ENCODE measurements around the gene DXO. TPM values are rescaled to one million over a fixed set of nuclear protein-coding genes. Genes with fewer than 3 reads are reported as not detected.

Gene DXO
- total and polyA plus RNA-seq, 2 of the 13 experiments (the other 11 are each of a cell fraction or from before 2014, with no cell fraction given), result 18.6 to 26.2 TPM

- no peak for TF ChIP-seq LRRFIP1 (CRISPR knock-in tag; conservative IDR thresholded peaks at IDR 0.05)
- no peak for TF ChIP-seq ZNF687 (CRISPR knock-in tag; IDR thresholded peaks at IDR 0.05)
- TF ChIP-seq ZNF879 (CRISPR knock-in tag; IDR thresholded peaks at IDR 0.05), result no peak
- TF ChIP-seq THRA (CRISPR knock-in tag; IDR thresholded peaks at IDR 0.05; ENCODE audit: borderline replicate concordance), result no peak
- no peak for TF ChIP-seq PCBP1 (IDR thresholded peaks at IDR 0.05; ENCODE audit: borderline replicate concordance, low read depth, low read length)
- TF ChIP-seq ZNF891 (CRISPR knock-in tag; IDR thresholded peaks at IDR 0.05), result peak; percentile 34; the same call in 1 of the 2 replicates
- TF ChIP-seq TFDP2 (CRISPR knock-in tag; IDR thresholded peaks at IDR 0.05), result no peak
- no peak for TF ChIP-seq ZNF496 (CRISPR knock-in tag; IDR thresholded peaks at IDR 0.05; ENCODE audit: insufficient replicate concordance)
- TF ChIP-seq MAFK (conservative IDR thresholded peaks at IDR 0.05 in 1 of 2, IDR thresholded peaks at IDR 0.05 in 1 of 2; ENCODE audit: low read length in 2 of 2), result peak; percentile 88 to 92
- TF ChIP-seq ARNT2 (CRISPR knock-in tag; IDR thresholded peaks at IDR 0.05; ENCODE audit: low read depth), result no peak
- TF ChIP-seq ZNF263 (CRISPR knock-in tag; IDR thresholded peaks at IDR 0.05), result no peak
- no peak for TF ChIP-seq REPIN1 (CRISPR knock-in tag; IDR thresholded peaks at IDR 0.05; ENCODE audit: borderline replicate concordance, low read depth)
- TF ChIP-seq SALL2 (CRISPR knock-in tag; IDR thresholded peaks at IDR 0.05), result no peak
Observed at GRCh38 chr6:31949926-31950548, 21.9 kb downstream of the DXO start (continued).

Measured in HepG2 (cell line).